Esophagus muscularis mucosa (tissue), 4 donors: ENCODE measurements around the gene AMOTL2. TPM values are rescaled to one million over a fixed set of nuclear protein-coding genes. Genes with fewer than 3 reads are reported as not detected.

ENCODE experiments used
- DNase-seq: peaks from one replicate; pipeline ENCODE4 v3.0.0-alpha.2; 2017; ENCODE audit errors: extremely low spot score
- H3K27ac ChIP-seq, 4 donors: fragments of 200-600 bp; sonication (generic); replicated peaks in 1 of 4; 1 replicate in 3 of 4; 2 replicates in 1 of 4; pipeline ENCODE4 v1.5.1; 2016 to 2019; ENCODE audit warnings: mild to moderate bottlenecking in 1 of 4
- H3K27me3 ChIP-seq, 4 donors: fragments of 200-600 bp; sonication (generic); one replicate each; pipeline versions ENCODE4 v1.5.1 to v1.6.0; 2016 to 2019
- H3K36me3 ChIP-seq, 4 donors: fragments of 200-600 bp; sonication (generic); one replicate each; pipeline ENCODE4 v1.5.1; 2016 to 2019
- H3K4me1 ChIP-seq, 4 donors: fragments of 200-600 bp; sonication (generic); one replicate each; pipeline ENCODE4 v1.5.1; 2016 to 2019
- H3K4me3 ChIP-seq, 4 donors: fragments of 200-600 bp; sonication (generic); 1 replicate in 2 of 4; 2 replicates in 2 of 4; pipeline ENCODE4 v1.5.1; 2016 to 2019; ENCODE audit warnings: mild to moderate bottlenecking in 4 of 4, moderate library complexity in 1 of 4
- H3K9me3 ChIP-seq, 4 donors: fragments of 200-600 bp; sonication (generic); 1 replicate in 3 of 4; 2 replicates in 1 of 4; pipeline ENCODE4 v1.5.1; 2016 to 2019
- EP300 ChIP-seq: sonication (generic); formaldehyde crosslinking; IDR thresholded peaks from one replicate; pipeline ENCODE4 v1.6.1; 2017; ENCODE audit warnings: antibody characterized with exemption
- POLR2A ChIP-seq: fragments of 450-650 bp; IDR thresholded peaks from one replicate; pipeline ENCODE4 v1.6.1; 2017; ENCODE audit warnings: antibody characterized with exemption, moderate library complexity, mild to moderate bottlenecking, low read depth
- POLR2AphosphoS5 ChIP-seq, 2 donors: sonication (generic); formaldehyde crosslinking; IDR thresholded peaks; one replicate each; pipeline ENCODE4 v1.6.1; 2017; ENCODE audit warnings: antibody characterized with exemption in 2 of 2
- WGBS: methylation state at CpG from one replicate; pipeline ENCODE4 v1.1.5; 2018; 5-methylcytosine and 5-hydroxymethylcytosine counted together
- intact Hi-C: fragments of 100-400 bp; cut with DNase I; formaldehyde crosslinking; loops from one replicate; pipeline ENCODE4 v1.15.1; 2023
- total RNA-seq, 4 donors: library from RNA; depleted of rRNA; stranded (reverse); fragments of >200 nt; gene quantifications; one replicate each; pipeline versions ENCODE4 v1.1.0 to v1.2.1, GENCODE V29; 2016
- TF ChIP-seq, protein P1 (sequence below), 3 experiments: fragments of 200-600 bp in 2 of 3; fragments of 450-650 bp in 1 of 3; sonication (generic) in 2 of 3; IDR thresholded peaks; one replicate each; pipeline ENCODE4 v1.5.1; 2017 to 2019; ENCODE audit warnings: antibody characterized with exemption in 3 of 3, mild to moderate bottlenecking in 2 of 3, moderate library complexity in 1 of 3

AMOTL2 gene
- total RNA-seq, 4 donors from 2014 or later: 111 to 313 (median 155) TPM

DNA sequence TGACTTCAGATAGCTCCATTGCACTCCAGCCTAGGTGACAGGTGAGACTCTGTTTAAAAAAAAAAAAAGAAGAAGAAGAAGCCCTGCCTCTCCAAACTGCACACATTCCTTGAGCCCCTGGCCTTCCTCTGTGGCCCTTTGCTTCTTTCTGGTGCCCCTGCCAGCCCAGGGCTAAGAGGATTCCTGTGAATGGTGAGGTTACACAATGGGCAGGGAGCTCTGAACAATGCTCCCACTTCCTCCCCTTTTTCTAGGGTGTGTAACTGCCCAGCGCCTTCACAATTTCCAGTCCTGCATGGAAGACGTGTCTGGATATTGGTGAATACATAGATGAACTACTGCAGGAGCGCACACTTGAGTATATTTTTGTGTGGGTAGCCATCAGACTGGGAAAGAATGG is 3.6 kb upstream of the AMOTL2 start:
- 89% methylated on average over 3 of the region's 3 CpGs for WGBS

DNA sequence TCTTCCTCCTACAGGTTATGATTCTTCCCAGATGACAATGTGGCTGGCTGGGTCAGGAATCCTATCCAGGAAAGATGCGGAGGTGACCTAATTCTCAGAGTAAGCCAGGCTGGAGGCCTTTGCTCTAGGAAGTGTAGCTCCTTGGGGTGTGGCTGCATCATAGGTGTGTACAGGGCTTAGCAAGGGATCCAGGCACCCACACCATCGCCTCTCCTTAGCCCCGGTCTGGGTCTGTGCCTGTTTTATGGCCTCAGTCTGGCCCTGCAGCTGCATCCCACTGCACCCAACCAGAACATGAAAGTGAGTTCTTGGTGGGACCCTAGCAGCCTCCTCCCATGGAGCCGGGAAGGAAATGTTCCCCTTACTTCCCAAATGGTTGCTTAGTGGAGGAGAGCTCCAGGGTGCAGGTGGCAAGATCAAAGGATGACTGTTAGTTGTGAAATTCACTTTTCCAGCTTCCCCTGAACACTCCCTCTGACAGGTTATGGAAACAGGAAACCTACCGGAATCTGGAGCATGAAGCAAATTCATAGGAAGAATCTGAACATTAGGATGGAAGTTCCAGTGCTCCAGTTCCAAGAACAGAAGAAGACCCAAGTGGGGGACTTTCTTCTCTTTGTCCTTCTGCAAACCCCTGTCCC is 2.7 kb upstream of the AMOTL2 start:
- no peak overlapping the region for H3K4me3 ChIP-seq
- H3K27me3 ChIP-seq: no peaks in the 10 kb centered on the region
- TF ChIP-seq, protein P1, sequence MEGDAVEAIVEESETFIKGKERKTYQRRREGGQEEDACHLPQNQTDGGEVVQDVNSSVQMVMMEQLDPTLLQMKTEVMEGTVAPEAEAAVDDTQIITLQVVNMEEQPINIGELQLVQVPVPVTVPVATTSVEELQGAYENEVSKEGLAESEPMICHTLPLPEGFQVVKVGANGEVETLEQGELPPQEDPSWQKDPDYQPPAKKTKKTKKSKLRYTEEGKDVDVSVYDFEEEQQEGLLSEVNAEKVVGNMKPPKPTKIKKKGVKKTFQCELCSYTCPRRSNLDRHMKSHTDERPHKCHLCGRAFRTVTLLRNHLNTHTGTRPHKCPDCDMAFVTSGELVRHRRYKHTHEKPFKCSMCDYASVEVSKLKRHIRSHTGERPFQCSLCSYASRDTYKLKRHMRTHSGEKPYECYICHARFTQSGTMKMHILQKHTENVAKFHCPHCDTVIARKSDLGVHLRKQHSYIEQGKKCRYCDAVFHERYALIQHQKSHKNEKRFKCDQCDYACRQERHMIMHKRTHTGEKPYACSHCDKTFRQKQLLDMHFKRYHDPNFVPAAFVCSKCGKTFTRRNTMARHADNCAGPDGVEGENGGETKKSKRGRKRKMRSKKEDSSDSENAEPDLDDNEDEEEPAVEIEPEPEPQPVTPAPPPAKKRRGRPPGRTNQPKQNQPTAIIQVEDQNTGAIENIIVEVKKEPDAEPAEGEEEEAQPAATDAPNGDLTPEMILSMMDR (IDR thresholded peaks at IDR 0.05): no peak
- no peak for TF ChIP-seq POLR2A
- TF ChIP-seq POLR2AphosphoS5 (IDR thresholded peaks at IDR 0.05): no peak
- no peak for TF ChIP-seq EP300
- WGBS: 94% methylated on average over 5 of the region's 5 CpGs
- H3K36me3 ChIP-seq: peaks cover 0 to 11% (median 0%) of the 10 kb centered on the region in 4 donors
- H3K4me1 ChIP-seq: peaks cover 26 to 38% (median 28%) of the 10 kb centered on the region in 4 donors
- intact Hi-C loops: loop anchor here (5.0 kb wide), 1 partner anchor 165 kb away; no protein-coding TSS in a partner anchor
- H3K27ac ChIP-seq: no peak overlapping the region
- no peak for DNase-seq
- H3K9me3 ChIP-seq: no peaks in the 10 kb centered on the region

More for the DNA sequence above, 3.6 kb upstream of the AMOTL2 start:
- intact Hi-C loops: loop anchor here (2.0 to 5.0 kb wide), 2 partner anchors 69 to 166 kb away; no protein-coding TSS in a partner anchor
- TF ChIP-seq POLR2A (no peak), EP300 (no peak), POLR2AphosphoS5 (IDR thresholded peaks at IDR 0.05) (no peak)
- TF ChIP-seq, protein P1 (IDR thresholded peaks at IDR 0.05): no peak
- no peak overlapping the region for H3K27ac ChIP-seq
- H3K4me1 ChIP-seq: peaks cover 20 to 35% (median 22%) of the 10 kb centered on the region in 4 donors
- H3K9me3 ChIP-seq: no peaks in the 10 kb centered on the region
- no peaks in the 10 kb centered on the region for H3K27me3 ChIP-seq
- peaks cover 0 to 2% (median 0%) of the 10 kb centered on the region in 4 donors for H3K36me3 ChIP-seq
- no peak overlapping the region for H3K4me3 ChIP-seq
- DNase-seq: no peak

DNA sequence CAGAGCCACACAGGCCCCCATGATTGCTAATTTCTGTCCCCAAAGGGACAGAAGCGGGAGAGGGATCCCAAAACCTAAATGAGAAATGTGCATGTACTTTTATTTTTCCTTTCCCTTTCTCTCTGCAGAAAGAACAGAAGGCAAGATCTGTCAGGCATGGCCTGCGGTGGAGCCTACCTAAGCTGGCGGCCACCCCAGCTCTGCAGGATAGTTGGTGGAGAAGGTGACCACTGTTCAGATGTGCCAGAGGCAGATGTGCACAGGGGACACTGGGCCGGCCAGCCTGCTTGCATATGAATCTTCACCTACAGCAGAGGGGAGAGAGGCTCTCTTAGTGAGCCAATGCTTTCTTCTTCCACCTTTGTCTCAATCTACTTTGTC is 2.1 kb upstream of the AMOTL2 start:
- peaks cover 0 to 16% (median 3%) of the 10 kb centered on the region in 4 donors for H3K36me3 ChIP-seq
- peaks cover 31 to 38% (median 33%) of the 10 kb centered on the region in 4 donors for H3K4me1 ChIP-seq
- WGBS: 93% methylated on average over 4 of the region's 4 CpGs
- no peak overlapping the region for H3K27ac ChIP-seq
- intact Hi-C loops: loop anchor here (5.0 kb wide), 1 partner anchor 164 kb away; no protein-coding TSS in a partner anchor
- no peak overlapping the region for H3K4me3 ChIP-seq
- no peaks in the 10 kb centered on the region for H3K9me3 ChIP-seq
- H3K27me3 ChIP-seq: no peaks in the 10 kb centered on the region
- DNase-seq: no peak
- TF ChIP-seq POLR2A (no peak), EP300 (no peak), POLR2AphosphoS5 (IDR thresholded peaks at IDR 0.05) (no peak)
- TF ChIP-seq, protein P1 (IDR thresholded peaks at IDR 0.05): no peak

DNA sequence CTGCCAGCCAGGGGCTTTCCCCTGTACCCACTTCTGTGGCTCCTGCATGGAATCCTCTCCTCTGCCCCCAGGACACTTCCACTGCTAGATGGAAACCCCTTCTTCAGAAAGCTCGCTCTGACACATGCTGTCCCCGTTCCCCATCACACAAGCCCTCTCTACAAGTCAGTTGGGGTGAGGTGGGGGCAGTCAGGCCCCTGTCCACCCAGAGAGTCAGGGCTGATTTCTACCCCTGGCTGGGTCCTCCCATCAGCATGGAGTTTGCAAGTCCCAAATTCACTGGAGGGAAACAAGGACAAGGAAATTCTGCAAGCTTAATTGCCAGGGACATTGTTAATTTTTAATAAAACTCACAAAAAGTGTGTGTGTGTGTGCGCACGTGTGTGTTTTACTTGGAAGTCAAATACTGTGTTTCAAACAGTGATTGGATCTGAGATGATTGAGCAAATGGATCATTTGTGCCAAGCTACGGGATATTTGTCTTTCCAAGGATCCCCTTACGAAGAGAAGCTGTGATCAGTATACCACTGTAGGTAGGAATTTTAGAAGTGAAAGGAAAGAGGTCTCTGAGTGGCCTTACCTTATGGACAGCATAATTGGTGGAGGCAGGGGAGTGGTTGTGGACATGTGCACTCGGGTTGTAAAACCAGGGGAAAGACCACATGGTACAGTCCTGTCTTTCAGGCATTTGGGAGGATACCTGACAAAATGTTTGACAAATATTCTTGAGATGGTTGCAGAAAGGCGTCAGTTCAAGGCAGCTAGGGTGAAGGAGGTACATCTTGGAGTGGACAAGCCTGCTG is 1.5 kb upstream of the AMOTL2 start:
- TF ChIP-seq EP300: no peak
- TF ChIP-seq POLR2AphosphoS5 (IDR thresholded peaks at IDR 0.05): no peak
- no peak for TF ChIP-seq POLR2A
- TF ChIP-seq, protein P1 (IDR thresholded peaks at IDR 0.05): no peak
- Histone ChIP-seq H3K27me3 (no peaks in the 10 kb centered on the region), H3K9me3 (no peaks in the 10 kb centered on the region), H3K4me1 (peaks cover 37 to 41% (median 38%) of the 10 kb centered on the region in 4 donors), H3K27ac (peak overlapping the region; percentile 97 to 100 (median 98)), H3K4me3 (no peak overlapping the region), H3K36me3 (peaks cover 5 to 22% (median 9%) of the 10 kb centered on the region in 4 donors)
- intact Hi-C loops: loop anchor here (5.0 kb wide), 1 partner anchor 163 kb away; no protein-coding TSS in a partner anchor
- DNase-seq: no peak
- WGBS: 97% methylated on average over 8 of the region's 8 CpGs
